ENCODE results near the gene HMGN4. TPM values are rescaled to one million over a fixed set of nuclear protein-coding genes. Genes with fewer than 3 reads are reported as not detected.

HMGN4 gene
- total and polyA plus RNA-seq, 2 of the 8 experiments (the other 6 are each of a cell fraction or from before 2014, with no cell fraction given) = 23.4 to 66.4 TPM

GRCh38 chr6:26578741-26579140 is 40.6 kb downstream of the HMGN4 start:
- ChIA-PET POLR2A (ENCODE audit: partially characterized antibody) (interaction anchor here (1.1 to 4.1 kb wide), 2 partner anchors 15 to 17 kb away, joined by 3 to 29 read pairs; no protein-coding TSS in a partner anchor), CTCF (ENCODE audit: partially characterized antibody) (interaction anchor here (14.7 kb wide), 1 partner anchor 15 kb away, joined by 134 read pairs; the partner anchor contains the start of gene ABT1)
- TF ChIP-seq ATF2 (IDR thresholded peaks at IDR 0.05; ENCODE audit: low read length) (no peak), POU5F1 (IDR thresholded peaks at IDR 0.05; ENCODE audit: low read depth, low read length) (no peak), TAF7 (optimal IDR thresholded peaks at IDR 0.05; ENCODE audit: borderline replicate concordance, low read depth, low read length) (no peak), ASH2L (IDR thresholded peaks at IDR 0.05; ENCODE audit: low read length) (no peak)
- peaks cover 4% of the 10 kb centered on the region; the same call in 1 of the 2 replicates for H3K23me2 ChIP-seq (ENCODE audit: low read depth, low read length)
- H3K9ac ChIP-seq (replicated peaks in 1 of 4; ENCODE audit: extremely low read depth in 1 of 4, low read depth in 3 of 4, low read length in 3 of 4) = no peak overlapping the region
- no peak overlapping the region for H3K4ac ChIP-seq (replicated peaks; ENCODE audit: insufficient read length, low read depth, low read length)
- no peaks in the 10 kb centered on the region for H3K9me3 ChIP-seq (ENCODE audit: insufficient read depth in 2 of 2, low read depth in 1 of 2, low read length in 1 of 2)
- H2BK120ac ChIP-seq (replicated peaks; ENCODE audit: low read depth, low read length) = no peak overlapping the region
- FAIRE-seq (no peak), DNase-seq (ENCODE audit: low read depth in 1 of 2, low spot score in 2 of 2) (no peak)
- no peaks in the 10 kb centered on the region for H3K36me3 ChIP-seq (ENCODE audit: control insufficient read depth in 2 of 4, insufficient read depth in 4 of 4, low read length in 3 of 4)
- no peak overlapping the region for H3K23ac ChIP-seq (ENCODE audit: insufficient read length)
- H3K79me2 ChIP-seq (ENCODE audit: control insufficient read depth in 1 of 2, insufficient read depth in 2 of 2, low read length in 2 of 2) = no peaks in the 10 kb centered on the region
- H2BK5ac ChIP-seq (ENCODE audit: low read depth, low read length) = no peak overlapping the region
- H3K4me2 ChIP-seq (ENCODE audit: insufficient read depth in 1 of 2, low read depth in 2 of 2, low read length in 2 of 2) = no peak overlapping the region; a peak in 1 of 4 replicates
- no peaks in the 10 kb centered on the region for H4K20me1 ChIP-seq (replicated peaks in 1 of 2; ENCODE audit: control insufficient read depth in 1 of 2, insufficient read depth in 2 of 2, low read length in 2 of 2)
- no peak overlapping the region for H2BK15ac ChIP-seq (ENCODE audit: low read length)
- H3K4me1 ChIP-seq (replicated peaks in 1 of 4; ENCODE audit: control insufficient read depth in 3 of 4, insufficient read depth in 4 of 4, low read length in 3 of 4) = no peaks in the 10 kb centered on the region
- H3K27ac ChIP-seq (ENCODE audit: low read depth, low read length) = no peak overlapping the region
- no peak overlapping the region for H4K91ac ChIP-seq (replicated peaks; ENCODE audit: insufficient read length, low read length)
- no peak overlapping the region for H4K8ac ChIP-seq (ENCODE audit: extremely low read depth, insufficient read depth, low read length)
- no peak overlapping the region for H2AK5ac ChIP-seq (ENCODE audit: low read depth, low read length)
- no peak overlapping the region for H2BK20ac ChIP-seq (ENCODE audit: low read length)
- no peak overlapping the region for H2BK12ac ChIP-seq (ENCODE audit: low read depth, low read length)
- H3K79me1 ChIP-seq (ENCODE audit: low read depth, low read length) = no peaks in the 10 kb centered on the region
- no peak overlapping the region for H2AFZ ChIP-seq (ENCODE audit: low read length)
- no peak overlapping the region for H3K56ac ChIP-seq (replicated peaks; ENCODE audit: insufficient read length, low read depth, low read length)
- no peak overlapping the region for H4K5ac ChIP-seq (ENCODE audit: insufficient read length, low read depth, low read length)
- H3K14ac ChIP-seq (ENCODE audit: insufficient read length) = no peak overlapping the region
- H3K18ac ChIP-seq (ENCODE audit: extremely low read depth, low read length) = no peak overlapping the region
- H3K4me3 ChIP-seq (ENCODE audit: extremely low read depth in 1 of 4, insufficient read depth in 2 of 4, low read depth in 3 of 4, low read length in 4 of 4) = no peak overlapping the region
- peaks cover 0 to 4% (median 0%) of the 10 kb centered on the region in 4 experiments; a peak in 2 of 7 replicates for H3K27me3 ChIP-seq (replicated peaks in 1 of 4; ENCODE audit: control insufficient read depth in 3 of 4, extremely low read depth in 1 of 4, insufficient read depth in 3 of 4, low read length in 3 of 4)
- WGBS, 2 experiments (ENCODE audit: extremely low coverage in 1 of 2, insufficient coverage in 1 of 2, insufficient read length in 1 of 2, insufficient replicate concordance in 2 of 2, low coverage in 1 of 2, low lambda C conversion rate in 2 of 2, missing lambda C conversion rate in 1 of 2) = 87% methylated on average over 1 of the region's 1 CpG; no CpG with 5 or more reads in 1 of the 2 experiments
